ENCODE data around the gene LRP1B. TPM values are rescaled to one million over a fixed set of nuclear protein-coding genes. Genes with fewer than 3 reads are reported as not detected.

The LRP1B gene
- total RNA-seq, 1 donor from 2014 or later, result not detected

DNA sequence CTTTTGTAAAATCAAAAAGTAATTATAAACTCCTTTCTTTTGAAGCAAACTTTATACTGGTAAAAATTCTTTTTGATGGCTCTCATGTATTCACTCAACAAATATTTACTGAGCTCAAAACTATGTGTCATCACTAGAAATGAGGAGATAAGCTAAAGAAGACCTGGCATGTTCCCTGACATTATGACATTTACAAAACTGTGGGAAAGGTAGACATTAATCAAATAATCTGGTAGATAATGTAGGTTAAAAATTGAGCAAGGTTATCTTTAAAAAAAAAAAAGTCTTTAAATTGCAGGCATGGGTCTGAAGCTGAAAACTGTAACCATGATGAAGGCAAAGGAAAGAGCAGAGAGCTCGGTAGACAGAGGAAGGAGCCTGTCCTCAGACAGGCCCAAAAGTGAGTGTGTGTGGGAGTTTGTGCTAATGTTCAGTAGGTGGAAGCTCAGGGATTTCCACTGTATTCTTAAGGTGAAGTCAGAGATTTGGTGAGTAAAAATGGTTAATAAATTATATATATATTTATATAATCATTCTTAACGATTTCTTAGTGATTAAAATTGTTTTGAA lies 612.9 kb downstream of the LRP1B start:
- DNase-seq (ENCODE audit: missing footprints), result no peak
- intact Hi-C loops (cut with DNase I), result no loop called here
- no peak for ATAC-seq

- intact Hi-C loops (cut with DNase I), result no loop called here
- no peak for DNase-seq (ENCODE audit: missing footprints)
- no peak for ATAC-seq
These were observed 613.5 kb downstream of the LRP1B start for GRCh38 chr2:141517180-141517851.

DNA sequence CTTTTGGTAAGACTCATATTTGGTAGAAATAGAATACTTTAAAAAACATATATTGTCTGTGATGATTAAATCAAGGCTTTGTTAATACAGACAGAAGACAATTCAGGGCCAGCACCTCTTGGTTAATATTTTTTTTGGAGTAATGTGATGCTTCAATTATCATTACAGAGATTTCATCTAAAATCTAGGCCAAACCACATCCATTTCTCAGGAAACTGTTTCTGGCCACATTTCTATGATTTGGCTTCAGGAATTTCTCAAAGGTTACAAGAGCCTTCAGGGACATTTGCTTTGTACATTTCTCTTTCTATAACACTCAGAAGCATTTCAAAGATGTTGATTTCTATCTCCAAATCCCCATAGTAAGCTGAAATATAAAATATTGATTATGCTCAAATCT lies 614.9 kb downstream of the LRP1B start:
- intact Hi-C loops (cut with DNase I), result no loop called here
- ATAC-seq (no peak), DNase-seq (ENCODE audit: missing footprints) (no peak)

DNA sequence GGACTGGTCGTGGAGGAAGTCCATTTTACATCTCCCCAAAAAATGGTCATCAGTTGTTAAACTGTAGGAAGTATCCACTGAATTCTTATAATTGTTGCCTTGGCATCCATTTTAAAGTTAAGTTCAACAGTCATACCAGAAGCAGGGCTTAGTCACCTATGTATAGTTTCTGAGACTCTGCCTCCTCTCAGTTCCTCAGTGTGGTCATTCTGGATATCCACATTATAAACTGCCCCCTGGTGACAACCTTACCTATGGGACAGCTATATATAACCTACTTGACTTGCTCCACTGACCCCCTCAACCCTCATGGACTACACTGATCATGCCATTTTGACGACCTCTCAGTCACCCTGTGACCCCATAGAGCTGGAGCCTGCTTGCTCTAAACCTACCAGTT lies 617.0 kb downstream of the LRP1B start:
- DNase-seq (ENCODE audit: missing footprints) (no peak), ATAC-seq (no peak)

GRCh38 chr2:141508806-141509595 lies 621.8 kb downstream of the LRP1B start:
- ATAC-seq (no peak), DNase-seq (ENCODE audit: missing footprints) (no peak)
- intact Hi-C loops (cut with DNase I), result no loop called here

More for the DNA sequence above, 617.0 kb downstream of the LRP1B start:
- intact Hi-C loops (cut with DNase I), result no loop called here

DNA sequence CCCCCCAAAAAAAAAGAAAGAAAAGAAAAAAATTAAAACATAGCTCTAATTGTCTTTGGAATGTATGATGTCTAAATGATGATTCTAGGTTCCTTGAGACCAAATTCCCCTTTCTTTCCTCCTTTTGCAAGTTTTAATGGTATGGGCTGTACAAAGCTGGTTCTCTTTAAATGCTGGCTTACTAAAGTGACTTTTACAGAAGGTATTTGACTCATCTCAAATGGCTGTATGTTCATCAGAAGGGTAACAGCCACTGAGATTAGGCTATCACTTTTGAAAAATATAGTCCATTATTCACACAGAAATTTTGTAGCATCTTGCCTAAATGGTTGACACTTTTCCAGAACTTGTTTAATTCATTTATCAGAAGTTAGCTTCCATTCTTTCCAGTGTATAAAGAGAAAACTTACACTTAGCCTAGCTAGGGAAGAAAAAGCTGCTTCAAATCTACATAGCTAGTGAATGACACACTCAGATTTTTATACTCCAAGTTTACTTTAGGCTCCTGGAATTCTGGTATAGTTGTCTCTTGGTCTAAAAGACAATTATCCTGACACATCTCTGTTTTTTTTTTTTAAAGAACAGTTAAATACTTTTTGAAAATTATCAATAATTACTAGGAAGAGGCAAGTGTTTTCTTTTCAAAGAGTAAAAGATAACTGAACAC lies 622.6 kb downstream of the LRP1B start:
- DNase-seq (ENCODE audit: missing footprints), result no peak
- ATAC-seq, result no peak
- intact Hi-C loops (cut with DNase I), result no loop called here

- ATAC-seq (no peak), DNase-seq (ENCODE audit: missing footprints) (no peak)
These were observed 624.7 kb downstream of the LRP1B start for GRCh38 chr2:141506135-141506534.

GRCh38 chr2:141501752-141502151 lies 629.1 kb downstream of the LRP1B start:
- DNase-seq (ENCODE audit: missing footprints), result no peak
- ATAC-seq, result no peak
- intact Hi-C loops (cut with DNase I), result no loop called here

More at GRCh38 chr2:141506135-141506534, 624.7 kb downstream of the LRP1B start:
- intact Hi-C loops (cut with DNase I), result no loop called here

DNA sequence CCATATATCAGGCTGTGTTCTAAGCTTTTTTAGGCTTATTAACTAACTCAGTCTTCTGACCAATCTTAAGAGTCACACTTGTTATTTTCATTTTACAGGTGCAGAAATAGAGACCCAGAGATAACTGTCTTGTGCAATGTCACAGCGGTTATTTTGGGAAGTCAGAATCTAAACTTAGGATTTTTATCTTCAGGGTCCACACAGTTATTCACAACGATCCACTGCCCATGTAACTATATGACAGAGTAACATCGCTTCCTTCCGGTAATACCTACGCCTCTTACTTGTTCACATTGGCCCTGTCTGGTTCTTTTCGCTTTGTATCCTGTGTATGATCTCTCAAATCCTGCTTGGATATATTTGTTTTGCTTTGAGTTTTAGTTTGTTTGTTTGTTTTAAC lies 631.7 kb downstream of the LRP1B start:
- intact Hi-C loops (cut with DNase I), result no loop called here
- no peak for ATAC-seq
- no peak for DNase-seq (ENCODE audit: missing footprints)

DNA sequence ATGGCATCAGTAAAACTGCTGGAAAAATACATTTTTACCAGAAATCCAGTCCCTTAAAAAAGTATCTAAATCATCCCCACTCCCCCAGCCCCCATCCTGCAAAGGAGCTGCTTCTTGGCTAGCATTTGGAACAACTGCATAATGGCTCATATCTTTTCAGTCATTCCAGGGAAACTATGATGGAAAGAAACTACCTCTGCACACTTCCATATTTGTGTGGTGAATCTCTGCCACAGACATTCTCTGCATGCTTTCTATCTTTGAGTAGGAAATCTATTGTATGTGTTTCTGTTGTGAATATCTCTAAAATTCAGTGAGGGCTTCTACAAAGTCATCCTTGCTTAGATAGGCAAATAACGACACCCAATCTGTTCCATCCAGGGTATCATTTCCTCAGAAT lies 632.3 kb downstream of the LRP1B start:
- ATAC-seq (no peak), DNase-seq (ENCODE audit: missing footprints) (no peak)
- intact Hi-C loops (cut with DNase I), result no loop called here

- intact Hi-C loops (cut with DNase I), result no loop called here
- DNase-seq (ENCODE audit: missing footprints), result no peak
- ATAC-seq, result no peak
These were observed 633.5 kb downstream of the LRP1B start for GRCh38 chr2:141497272-141497671.

DNA sequence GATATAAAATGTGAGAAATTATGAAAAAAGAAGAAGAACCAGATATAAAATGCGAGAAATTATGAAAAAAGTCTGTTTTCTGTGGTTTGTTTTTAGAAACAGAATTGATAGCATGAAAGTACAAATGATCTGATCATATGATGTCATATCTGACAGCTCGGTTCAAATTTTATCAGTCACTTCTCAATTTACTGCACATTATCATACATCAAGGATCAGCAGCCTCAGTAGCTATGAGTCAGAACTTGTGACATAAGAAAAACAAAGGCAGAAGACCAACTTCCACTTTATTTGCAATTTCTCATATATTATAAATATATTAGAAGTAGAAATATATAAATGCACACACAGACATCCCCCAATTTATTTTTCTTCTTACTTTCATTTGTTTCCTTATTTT lies 634.0 kb downstream of the LRP1B start:
- DNase-seq (ENCODE audit: missing footprints), result no peak
- ATAC-seq, result no peak
- intact Hi-C loops (cut with DNase I), result no loop called here

GRCh38 chr2:141493936-141494335 lies 636.9 kb downstream of the LRP1B start:
- DNase-seq (ENCODE audit: missing footprints) (peak; percentile 59), ATAC-seq (no peak)
- intact Hi-C loops (cut with DNase I), result no loop called here

DNA sequence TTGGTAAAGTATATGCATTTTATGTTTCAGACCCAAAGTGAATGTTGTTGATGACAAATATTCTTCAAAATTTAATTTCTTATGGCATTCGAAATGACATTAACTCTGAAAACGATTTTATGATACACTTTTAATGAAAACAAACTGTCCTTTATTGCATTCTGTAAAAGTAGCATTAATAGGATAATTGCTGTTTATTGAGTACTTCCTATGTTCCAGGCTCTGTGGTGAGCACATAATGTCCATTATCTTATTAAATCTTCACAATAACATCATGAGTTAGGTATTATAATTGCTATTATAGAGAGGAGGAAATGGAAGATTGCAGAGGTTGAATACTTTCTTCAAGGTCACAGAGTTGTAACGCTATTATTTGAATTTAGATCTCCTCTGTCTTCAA lies 638.0 kb downstream of the LRP1B start:
- no peak for DNase-seq (ENCODE audit: missing footprints)
- no peak for ATAC-seq

GRCh38 chr2:141490886-141491285 lies 639.9 kb downstream of the LRP1B start:
- intact Hi-C loops (cut with DNase I), result no loop called here
- ATAC-seq (no peak), DNase-seq (ENCODE audit: missing footprints) (no peak)

More for the DNA sequence above, 638.0 kb downstream of the LRP1B start:
- intact Hi-C loops (cut with DNase I), result no loop called here

GRCh38 chr2:141482697-141483096 lies 648.1 kb downstream of the LRP1B start:
- DNase-seq (ENCODE audit: missing footprints) (no peak), ATAC-seq (no peak)
- intact Hi-C loops (cut with DNase I), result no loop called here

- intact Hi-C loops (cut with DNase I), result no loop called here
- ATAC-seq (no peak), DNase-seq (ENCODE audit: missing footprints) (no peak)
These were observed 655.0 kb downstream of the LRP1B start for GRCh38 chr2:141475801-141476200.

- no peak for DNase-seq (ENCODE audit: missing footprints)
- ATAC-seq, result no peak
- intact Hi-C loops (cut with DNase I), result no loop called here
These were observed 662.1 kb downstream of the LRP1B start for GRCh38 chr2:141468761-141469160.

DNA sequence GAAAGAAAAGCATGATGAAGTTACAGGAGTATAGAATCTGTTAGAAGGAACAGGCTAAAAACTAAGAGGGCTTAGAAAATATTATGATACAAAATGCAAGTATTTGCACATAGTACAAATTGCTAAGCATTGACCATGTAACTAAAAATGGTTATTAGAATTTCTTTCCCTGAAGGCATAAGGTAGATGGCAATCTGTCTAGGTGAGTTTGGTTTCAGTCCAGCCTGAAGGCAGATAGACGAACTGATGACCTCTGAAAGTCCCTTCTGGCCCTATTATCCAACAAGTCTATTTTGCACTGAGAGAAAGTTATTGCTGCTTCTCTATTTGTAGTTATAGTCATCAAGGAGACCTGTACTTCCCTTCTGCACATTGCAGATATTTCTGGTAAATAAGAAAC lies 663.5 kb downstream of the LRP1B start:
- no peak for DNase-seq (ENCODE audit: missing footprints)

GRCh38 chr2:141464995-141465394 lies 665.8 kb downstream of the LRP1B start:
- no peak for ATAC-seq
- intact Hi-C loops (cut with DNase I), result no loop called here
- DNase-seq (ENCODE audit: missing footprints), result no peak

More for the DNA sequence above, 663.5 kb downstream of the LRP1B start:
- intact Hi-C loops (cut with DNase I), result no loop called here
- no peak for ATAC-seq
